ENCODE measurements around the gene DYNC1I2.
"Not testable (repeated sequence)": the region's sequence is repeated elsewhere in the genome, so short reads cannot be mapped to it uniquely, and the experiment has no call there.

The DYNC1I2 gene

DNA sequence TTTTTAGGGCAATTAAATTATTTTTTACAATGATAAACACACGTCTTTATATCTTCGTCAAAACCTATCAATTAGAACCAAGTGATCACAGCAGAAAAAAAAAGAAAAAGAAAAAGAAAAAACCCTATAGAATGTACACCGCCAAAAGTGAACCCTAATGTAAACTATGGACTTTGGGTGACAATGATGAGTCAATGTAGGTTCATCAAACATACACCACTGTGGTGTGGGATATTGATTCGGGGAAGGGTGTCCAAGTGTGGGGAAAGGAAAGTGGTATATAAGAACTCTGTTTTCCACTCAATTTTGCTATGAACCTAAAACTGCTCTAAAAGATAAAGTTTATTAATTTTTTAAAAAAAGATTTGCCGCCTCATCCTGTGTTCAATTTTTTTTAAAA is 85.1 kb downstream of the DYNC1I2 start:
- TF ChIP-seq, protein P1, sequence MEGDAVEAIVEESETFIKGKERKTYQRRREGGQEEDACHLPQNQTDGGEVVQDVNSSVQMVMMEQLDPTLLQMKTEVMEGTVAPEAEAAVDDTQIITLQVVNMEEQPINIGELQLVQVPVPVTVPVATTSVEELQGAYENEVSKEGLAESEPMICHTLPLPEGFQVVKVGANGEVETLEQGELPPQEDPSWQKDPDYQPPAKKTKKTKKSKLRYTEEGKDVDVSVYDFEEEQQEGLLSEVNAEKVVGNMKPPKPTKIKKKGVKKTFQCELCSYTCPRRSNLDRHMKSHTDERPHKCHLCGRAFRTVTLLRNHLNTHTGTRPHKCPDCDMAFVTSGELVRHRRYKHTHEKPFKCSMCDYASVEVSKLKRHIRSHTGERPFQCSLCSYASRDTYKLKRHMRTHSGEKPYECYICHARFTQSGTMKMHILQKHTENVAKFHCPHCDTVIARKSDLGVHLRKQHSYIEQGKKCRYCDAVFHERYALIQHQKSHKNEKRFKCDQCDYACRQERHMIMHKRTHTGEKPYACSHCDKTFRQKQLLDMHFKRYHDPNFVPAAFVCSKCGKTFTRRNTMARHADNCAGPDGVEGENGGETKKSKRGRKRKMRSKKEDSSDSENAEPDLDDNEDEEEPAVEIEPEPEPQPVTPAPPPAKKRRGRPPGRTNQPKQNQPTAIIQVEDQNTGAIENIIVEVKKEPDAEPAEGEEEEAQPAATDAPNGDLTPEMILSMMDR (IDR thresholded peaks at IDR 0.05; ENCODE audit: borderline replicate concordance, insufficient read depth, low read depth, low read length) = no peak
- no peak overlapping the region for H3K4me3 ChIP-seq (ENCODE audit: low read depth, low read length)

DNA sequence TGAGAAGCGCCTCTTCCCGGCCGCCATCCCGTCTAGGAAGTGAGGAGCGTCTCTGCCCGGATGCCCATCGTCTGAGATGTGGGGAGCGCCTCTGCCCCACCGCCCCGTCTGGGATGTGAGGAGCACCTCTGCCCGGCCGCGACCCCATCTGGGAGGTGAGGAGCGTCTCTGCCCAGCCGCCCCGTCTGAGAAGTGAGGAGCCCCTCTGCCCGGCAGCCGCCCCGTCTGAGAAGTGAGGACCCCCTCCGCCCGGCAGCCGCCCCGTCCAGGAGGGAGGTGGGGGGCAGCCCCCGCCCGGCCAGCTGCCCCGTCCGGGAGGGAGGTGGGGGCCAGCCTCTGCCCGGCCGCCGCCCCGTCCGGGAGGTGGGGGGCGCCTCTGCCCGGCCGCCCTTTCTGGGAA is 87.3 kb downstream of the DYNC1I2 start:
- not testable (repeated sequence) for H3K4me3 ChIP-seq (ENCODE audit: low read depth, low read length)

DNA sequence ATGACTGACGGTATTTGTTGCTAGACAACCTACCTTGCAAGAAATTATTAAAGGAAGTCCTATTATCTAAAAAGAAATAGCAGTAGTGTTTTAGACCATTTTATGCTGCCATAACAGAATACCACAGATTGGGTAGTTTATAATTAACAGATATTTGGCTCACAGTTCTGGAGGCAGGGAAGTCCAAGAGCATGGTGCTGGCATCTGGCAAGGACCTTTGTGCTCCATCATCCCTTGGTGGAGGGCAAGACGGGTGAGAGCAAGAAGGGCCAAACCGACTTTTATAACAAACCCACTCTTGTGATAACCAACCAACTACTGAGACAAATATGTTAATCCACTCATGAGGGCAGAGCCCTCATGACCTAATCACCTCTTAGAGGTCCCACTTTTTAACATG is 91.2 kb downstream of the DYNC1I2 start:
- TF ChIP-seq, protein P1 (IDR thresholded peaks at IDR 0.05; ENCODE audit: borderline replicate concordance, insufficient read depth, low read depth, low read length) = no peak

DNA sequence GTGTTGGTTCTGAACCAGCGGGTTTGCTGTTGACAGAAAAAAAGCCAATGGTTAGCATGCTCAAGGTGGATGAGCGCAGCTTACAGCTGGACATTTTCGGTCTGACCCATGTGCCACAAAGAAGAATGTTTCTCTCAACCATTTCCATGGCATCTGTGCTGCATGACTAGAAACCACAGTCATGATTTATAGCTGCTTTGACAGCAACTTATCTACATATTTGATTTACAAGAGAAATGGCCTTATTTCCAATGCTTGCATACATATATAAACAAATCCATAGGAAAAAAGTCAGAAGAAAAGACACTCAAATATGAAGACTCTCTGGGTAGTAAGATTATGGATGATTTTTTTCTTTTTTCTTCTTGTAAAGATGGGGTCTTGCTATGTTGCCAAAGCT is 98.2 kb downstream of the DYNC1I2 start:
- TF ChIP-seq, protein P1 (IDR thresholded peaks at IDR 0.05; ENCODE audit: borderline replicate concordance, insufficient read depth, low read depth, low read length) = no peak
- H3K4me3 ChIP-seq (ENCODE audit: low read depth, low read length) = no peak overlapping the region

More for the DNA sequence above, 91.2 kb downstream of the DYNC1I2 start:
- no peak overlapping the region for H3K4me3 ChIP-seq (ENCODE audit: low read depth, low read length)

DNA sequence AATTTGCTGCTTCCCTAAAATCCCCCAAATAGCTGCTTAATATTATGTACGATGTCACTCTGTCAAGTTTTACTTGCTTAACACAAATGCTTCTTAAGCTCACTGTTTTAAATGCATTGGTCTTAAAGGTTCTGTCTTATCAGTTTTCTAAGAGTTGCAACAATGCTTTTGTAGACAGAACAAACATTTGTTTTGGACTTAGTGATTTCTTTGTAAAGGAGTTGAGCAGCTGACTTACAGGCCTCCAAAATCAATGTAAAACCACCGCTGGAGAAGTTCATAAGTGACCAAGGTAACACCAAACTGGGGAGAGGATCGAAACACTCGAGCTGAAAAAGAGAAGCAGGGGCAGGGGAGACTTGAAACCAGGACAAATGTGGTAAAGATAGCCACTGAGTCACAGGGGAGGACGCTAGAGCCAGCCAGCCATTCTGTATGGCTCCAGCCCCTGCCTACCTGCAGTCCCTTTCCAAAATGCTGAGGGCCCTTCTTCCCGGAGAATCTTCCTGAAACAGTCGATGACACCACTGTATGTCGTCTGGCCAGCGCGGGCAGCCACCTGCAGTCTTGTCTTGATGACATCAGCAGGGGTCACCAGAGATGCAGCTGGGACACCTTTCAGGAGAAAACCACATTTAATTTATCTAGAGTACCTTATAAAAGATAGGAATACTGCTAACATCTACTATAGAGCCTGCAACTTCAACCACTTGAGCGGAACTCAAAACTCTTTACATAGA is 100.2 kb downstream of the DYNC1I2 start:
- TF ChIP-seq, protein P1 (IDR thresholded peaks at IDR 0.05; ENCODE audit: borderline replicate concordance, insufficient read depth, low read depth, low read length) = no peak
- H3K4me3 ChIP-seq (ENCODE audit: low read depth, low read length) = no peak overlapping the region

DNA sequence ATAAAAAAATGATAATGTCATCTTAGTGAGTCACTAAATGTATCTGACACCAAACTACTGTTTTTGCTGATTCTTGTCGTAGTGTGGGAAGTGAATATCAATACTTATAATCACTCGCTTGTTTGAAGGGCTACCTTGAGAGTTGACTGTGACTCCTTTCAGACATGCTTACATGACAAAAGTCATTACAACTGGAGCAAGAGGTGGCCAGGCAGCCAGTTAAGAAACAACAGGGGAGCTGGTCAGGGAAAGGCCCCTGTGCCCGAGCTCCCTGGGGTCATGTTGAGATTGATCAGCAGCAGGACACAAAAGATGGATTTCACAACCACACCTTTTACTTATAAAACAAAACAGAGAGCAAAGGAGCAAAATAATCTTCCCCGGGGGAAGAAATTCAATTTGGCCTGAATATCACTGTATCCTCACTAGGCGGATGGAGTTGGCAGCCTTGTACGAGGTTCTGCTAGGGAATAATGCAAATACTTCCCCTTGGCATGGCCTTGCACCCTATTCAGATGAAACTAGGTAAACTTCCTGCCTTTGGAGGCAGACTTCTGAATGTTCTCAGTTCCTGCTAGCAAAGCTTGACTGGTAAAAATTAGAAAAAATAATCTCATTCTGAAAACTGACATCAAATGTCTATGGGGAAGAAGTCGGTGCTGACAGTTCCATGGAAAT is 101.2 kb downstream of the DYNC1I2 start:
- TF ChIP-seq, protein P1 (IDR thresholded peaks at IDR 0.05; ENCODE audit: borderline replicate concordance, insufficient read depth, low read depth, low read length) = no peak
- H3K4me3 ChIP-seq (ENCODE audit: low read depth, low read length) = no peak overlapping the region

DNA sequence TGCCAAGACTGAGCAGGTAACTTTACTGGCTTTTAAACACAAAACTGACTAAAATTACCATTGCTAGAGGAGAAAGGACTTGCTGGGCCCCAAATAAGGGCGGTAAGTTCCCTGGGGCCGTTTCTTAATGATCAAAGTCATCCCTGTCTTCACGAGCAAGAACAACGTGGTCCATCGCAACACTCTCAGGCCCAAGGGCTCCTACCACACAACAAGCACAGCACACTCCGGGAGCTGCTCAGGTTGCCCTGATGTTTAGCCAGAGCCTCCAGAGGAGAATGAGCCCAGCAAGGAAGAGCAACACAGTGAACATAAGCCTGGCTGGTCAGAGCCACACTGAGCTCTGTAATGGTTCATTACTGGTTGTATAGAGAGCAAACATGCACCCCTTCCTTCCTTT is 102.7 kb downstream of the DYNC1I2 start:
- TF ChIP-seq, protein P1 (IDR thresholded peaks at IDR 0.05; ENCODE audit: borderline replicate concordance, insufficient read depth, low read depth, low read length) = no peak
- H3K4me3 ChIP-seq (ENCODE audit: low read depth, low read length) = no peak overlapping the region
